HL-60 (cell line): Measurements from ENCODE around the gene TMSB15C.

Experiments used
- DNase-seq, 2 experiments: peaks; one replicate each; pipeline ENCODE4 v3.0.0-alpha.2; 2010 to 2020; ENCODE audit warnings: low read depth in 1 of 2, low spot score in 1 of 2
- H3K27ac ChIP-seq: fragments of 250-450 bp; sonication (Bioruptor Pico); replicated peaks from 2 replicates; pipeline ENCODE4 v1.5.1; 2020; ENCODE audit warnings: mild to moderate bottlenecking, moderate library complexity
- H3K27me3 ChIP-seq: fragments of 250-450 bp; sonication (Bioruptor Pico); 2 replicates; pipeline ENCODE4 v1.5.1; 2021; ENCODE audit warnings: mild to moderate bottlenecking, moderate library complexity; ENCODE audit not compliant: insufficient read depth, poor library complexity, severe bottlenecking
- H3K4me3 ChIP-seq: replicated peaks from 2 replicates; pipeline ENCODE4 v1.5.1; 2011; ENCODE audit warnings: mild to moderate bottlenecking, control low read depth, low read length; ENCODE audit not compliant: insufficient read depth
- CTCF ChIP-seq: IDR thresholded peaks from one replicate; pipeline ENCODE4 v1.5.1; 2011; ENCODE audit warnings: low read length, control low read depth, inconsistent platforms; ENCODE audit not compliant: insufficient read depth
- GABPA ChIP-seq: IDR thresholded peaks from 2 replicates; pipeline ENCODE4 v1.6.1; 2012; ENCODE audit warnings: low read depth
- POLR2AphosphoS5 ChIP-seq: IDR thresholded peaks from 2 replicates; pipeline ENCODE4 v1.6.1; 2012; ENCODE audit warnings: low read depth
- REST ChIP-seq: IDR thresholded peaks from 2 replicates; pipeline ENCODE4 v1.6.1; 2012; ENCODE audit warnings: low read depth; ENCODE audit not compliant: insufficient replicate concordance
- SPI1 ChIP-seq: IDR thresholded peaks from 2 replicates; pipeline ENCODE4 v1.6.1; 2012; ENCODE audit warnings: low read depth, mild to moderate bottlenecking, borderline replicate concordance

TMSB15C gene

GRCh38 chrX:104045642-104046041, 30.4 kb downstream of the TMSB15C start:
- Histone ChIP-seq H3K27me3 (peaks cover 2% of the 10 kb centered on the region), H3K4me3 (no peak overlapping the region), H3K27ac (no peak overlapping the region)
- TF ChIP-seq REST (no peak), GABPA (no peak), CTCF (no peak), POLR2AphosphoS5 (no peak), SPI1 (no peak)
- DNase-seq, result no peak

GRCh38 chrX:104041003-104041402, 35.0 kb downstream of the TMSB15C start:
- Histone ChIP-seq H3K27ac (no peak overlapping the region), H3K4me3 (no peak overlapping the region), H3K27me3 (no peaks in the 10 kb centered on the region)
- no peak for DNase-seq
- TF ChIP-seq POLR2AphosphoS5 (no peak), CTCF (no peak), REST (no peak), GABPA (no peak), SPI1 (no peak)

GRCh38 chrX:104039689-104040505, 36.1 kb downstream of the TMSB15C start, which contains the start of gene H2BW2:
H2BW2 (plus strand) TSS chrX:104039956; CDS start chrX:104039995, 39 bp downstream.
- no peak within 1 kb of the TSS for H3K4me3 ChIP-seq
- DNase-seq, result no peak
- TF ChIP-seq REST (no peak), POLR2AphosphoS5 (no peak), SPI1 (no peak), CTCF (no peak), GABPA (no peak)
- no peaks in the 10 kb centered on the region for H3K27me3 ChIP-seq
- no peak within 1 kb of the TSS for H3K27ac ChIP-seq
